NT2/D1 (cell line): Measurements from ENCODE around the gene CAMK4.

Experiments
- SUZ12 ChIP-seq: IDR thresholded peaks from 2 replicates; pipeline ENCODE4 v1.6.1; 2011; ENCODE audit not compliant: insufficient read length, insufficient read depth; ENCODE audit errors: extremely low read depth
- YY1 ChIP-seq: IDR thresholded peaks from 2 replicates; pipeline ENCODE4 v1.6.1; 2011; ENCODE audit not compliant: insufficient read length, insufficient read depth
- ZNF274 ChIP-seq: IDR thresholded peaks from 2 replicates; pipeline ENCODE4 v1.6.1; 2011; ENCODE audit warnings: mild to moderate bottlenecking, low read depth, low read length

DNA sequence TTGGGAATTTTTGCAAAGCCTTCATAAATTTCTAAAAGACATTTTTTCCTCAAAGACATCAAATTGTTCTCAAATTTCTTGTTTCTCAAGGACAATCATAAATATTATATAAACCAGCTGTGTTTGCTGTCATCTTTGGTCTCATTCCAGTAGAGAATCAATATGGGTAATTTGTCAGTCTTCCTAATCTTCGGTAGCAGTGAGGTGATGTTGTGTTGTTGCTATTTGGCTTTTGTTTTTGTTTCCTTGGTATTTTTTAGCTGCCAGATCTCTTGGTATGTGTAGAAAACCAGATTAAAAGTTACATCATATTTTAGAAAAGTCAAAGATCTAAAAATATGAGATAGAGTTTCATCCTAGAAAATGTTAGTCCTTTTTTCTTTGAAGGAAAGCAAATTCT lies 87.5 kb downstream of the CAMK4 start:
- no peak for TF ChIP-seq ZNF274
- no peak for TF ChIP-seq SUZ12
- no peak for TF ChIP-seq YY1
